Astrocyte (in vitro differentiated cells and primary cell): ENCODE data around the gene RGS10. TPM values are rescaled to one million over a fixed set of nuclear protein-coding genes. Genes with fewer than 3 reads are reported as not detected.

Experiments
- DNase-seq: peaks from one replicate; pipeline ENCODE4 v3.0.0-alpha.2; 2010; ENCODE audit warnings: low read depth
- FAIRE-seq: peaks from 2 replicates; lab custom pipeline; 2011; peaks lifted over from hg19 to GRCh38; lab: Jason Lieb, UNC
- H2AFZ ChIP-seq: 2 replicates; pipeline ENCODE4 v1.6.0; 2012; ENCODE audit warnings: low read depth, low read length, inconsistent platforms
- H3K27ac ChIP-seq: 2 replicates; pipeline ENCODE4 v1.5.1; 2011; ENCODE audit warnings: low read depth, low read length, inconsistent platforms
- H3K27me3 ChIP-seq: 2 replicates; pipeline ENCODE4 v1.6.0; 2011; ENCODE audit warnings: low read length, inconsistent platforms; ENCODE audit not compliant: insufficient read depth
- H3K36me3 ChIP-seq: 2 replicates; pipeline ENCODE4 v1.5.1; 2011; ENCODE audit warnings: low read length, inconsistent platforms; ENCODE audit not compliant: insufficient read depth
- H3K4me1 ChIP-seq: 2 replicates; pipeline ENCODE4 v1.5.1; 2011; ENCODE audit warnings: low read length, inconsistent platforms; ENCODE audit not compliant: insufficient read depth
- H3K4me2 ChIP-seq: 2 replicates; pipeline ENCODE4 v1.6.0; 2012; ENCODE audit warnings: low read length, inconsistent platforms
- H3K4me3 ChIP-seq: 2 replicates; pipeline ENCODE4 v1.5.1; 2011; ENCODE audit warnings: low read depth, mild to moderate bottlenecking, low read length, inconsistent platforms; ENCODE audit not compliant: insufficient read depth
- H3K79me2 ChIP-seq: 2 replicates; pipeline ENCODE4 v1.6.0; 2012; ENCODE audit warnings: mild to moderate bottlenecking, low read length, inconsistent platforms; ENCODE audit not compliant: insufficient read depth
- H3K9ac ChIP-seq: 2 replicates; pipeline ENCODE4 v1.6.0; 2012; ENCODE audit warnings: mild to moderate bottlenecking, low read length, inconsistent platforms
- H3K9me3 ChIP-seq: 2 replicates; pipeline ENCODE4 v1.5.1; 2012; ENCODE audit warnings: low read depth, mild to moderate bottlenecking, low read length, inconsistent platforms; ENCODE audit not compliant: insufficient read depth
- H4K20me1 ChIP-seq: 2 replicates; pipeline ENCODE4 v1.6.0; 2012; ENCODE audit warnings: low read length, inconsistent platforms; ENCODE audit not compliant: insufficient read depth
- H3K27ac Mint-ChIP-seq: one replicate; pipeline ENCODE4 v1.8.0; 2021; ENCODE audit warnings: mild to moderate bottlenecking, mixed read lengths; ENCODE audit not compliant: unreplicated experiment
- H3K27me3 Mint-ChIP-seq: one replicate; pipeline ENCODE4 v1.8.0; 2021; ENCODE audit warnings: low read depth, mixed read lengths; ENCODE audit not compliant: unreplicated experiment
- H3K36me3 Mint-ChIP-seq: one replicate; pipeline ENCODE4 v1.8.0; 2021; ENCODE audit warnings: low read depth, mixed read lengths; ENCODE audit not compliant: unreplicated experiment
- H3K4me1 Mint-ChIP-seq: one replicate; pipeline ENCODE4 v1.8.0; 2021; ENCODE audit warnings: low read depth, mixed read lengths; ENCODE audit not compliant: unreplicated experiment
- H3K4me3 Mint-ChIP-seq: one replicate; pipeline ENCODE4 v1.8.0; 2021; ENCODE audit warnings: mild to moderate bottlenecking, moderate library complexity, mixed read lengths; ENCODE audit not compliant: unreplicated experiment
- H3K9me3 Mint-ChIP-seq: one replicate; pipeline ENCODE4 v1.8.0; 2021; ENCODE audit warnings: mild to moderate bottlenecking, mixed read lengths; ENCODE audit not compliant: unreplicated experiment
- EZH2 ChIP-seq: IDR thresholded peaks from 2 replicates; pipeline ENCODE4 v1.6.1; 2012; ENCODE audit warnings: mild to moderate bottlenecking, low read length, inconsistent platforms; ENCODE audit not compliant: insufficient read depth
- total RNA-seq: library from RNA; stranded (reverse); gene quantifications from 2 replicates; pipeline ENCODE4 v1.2.1, GENCODE V29; 2021
- TF ChIP-seq, protein P1 (sequence below): IDR thresholded peaks from 2 replicates; pipeline ENCODE4 v1.5.1; 2011; ENCODE audit warnings: low read depth, mild to moderate bottlenecking, inconsistent platforms, low read length, moderate library complexity; ENCODE audit not compliant: insufficient read depth

Gene RGS10
- total RNA-seq, 1 donor from 2014 or later = 40.1 TPM

DNA sequence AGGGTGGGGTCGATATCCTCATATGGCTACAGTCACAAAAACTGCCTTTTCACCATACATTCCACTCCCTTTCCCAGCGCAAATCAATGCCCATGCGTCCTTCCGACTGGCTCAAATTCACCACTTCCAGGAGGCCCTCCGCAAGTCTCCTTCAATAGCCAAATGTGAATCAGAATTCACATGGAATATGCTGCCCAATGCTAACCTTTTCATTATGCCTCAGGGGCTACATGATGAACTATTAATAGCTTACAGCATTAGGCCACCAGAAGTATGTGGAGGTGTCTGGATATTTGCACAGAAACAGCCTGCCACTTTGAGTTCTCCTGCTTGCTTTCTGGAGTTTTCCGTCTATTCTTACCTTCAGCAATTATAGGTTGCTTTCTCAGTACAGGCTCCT is 27.7 kb downstream of the RGS10 start:
- H3K4me3 ChIP-seq = no peak overlapping the region
- Mint-ChIP-seq H3K4me3 (no peak overlapping the region), H3K27ac (no peak overlapping the region), H3K36me3 (peaks cover 14% of the 10 kb centered on the region), H3K27me3 (no peaks in the 10 kb centered on the region), H3K4me1 (peaks cover 28% of the 10 kb centered on the region), H3K9me3 (no peaks in the 10 kb centered on the region)
- H3K27ac ChIP-seq = no peak overlapping the region
- DNase-seq (no peak), FAIRE-seq (no peak)
- no peak overlapping the region for H2AFZ ChIP-seq
- no peak overlapping the region for H3K9ac ChIP-seq
- no peaks in the 10 kb centered on the region for H3K27me3 ChIP-seq
- TF ChIP-seq, protein P1, sequence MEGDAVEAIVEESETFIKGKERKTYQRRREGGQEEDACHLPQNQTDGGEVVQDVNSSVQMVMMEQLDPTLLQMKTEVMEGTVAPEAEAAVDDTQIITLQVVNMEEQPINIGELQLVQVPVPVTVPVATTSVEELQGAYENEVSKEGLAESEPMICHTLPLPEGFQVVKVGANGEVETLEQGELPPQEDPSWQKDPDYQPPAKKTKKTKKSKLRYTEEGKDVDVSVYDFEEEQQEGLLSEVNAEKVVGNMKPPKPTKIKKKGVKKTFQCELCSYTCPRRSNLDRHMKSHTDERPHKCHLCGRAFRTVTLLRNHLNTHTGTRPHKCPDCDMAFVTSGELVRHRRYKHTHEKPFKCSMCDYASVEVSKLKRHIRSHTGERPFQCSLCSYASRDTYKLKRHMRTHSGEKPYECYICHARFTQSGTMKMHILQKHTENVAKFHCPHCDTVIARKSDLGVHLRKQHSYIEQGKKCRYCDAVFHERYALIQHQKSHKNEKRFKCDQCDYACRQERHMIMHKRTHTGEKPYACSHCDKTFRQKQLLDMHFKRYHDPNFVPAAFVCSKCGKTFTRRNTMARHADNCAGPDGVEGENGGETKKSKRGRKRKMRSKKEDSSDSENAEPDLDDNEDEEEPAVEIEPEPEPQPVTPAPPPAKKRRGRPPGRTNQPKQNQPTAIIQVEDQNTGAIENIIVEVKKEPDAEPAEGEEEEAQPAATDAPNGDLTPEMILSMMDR = no peak
- no peak for TF ChIP-seq EZH2
- H4K20me1 ChIP-seq = no peaks in the 10 kb centered on the region
- no peak overlapping the region for H3K4me2 ChIP-seq
- no peaks in the 10 kb centered on the region for H3K9me3 ChIP-seq
- peaks cover 23% of the 10 kb centered on the region for H3K4me1 ChIP-seq
- peaks cover 9% of the 10 kb centered on the region for H3K36me3 ChIP-seq
- peaks cover 2% of the 10 kb centered on the region for H3K79me2 ChIP-seq

DNA sequence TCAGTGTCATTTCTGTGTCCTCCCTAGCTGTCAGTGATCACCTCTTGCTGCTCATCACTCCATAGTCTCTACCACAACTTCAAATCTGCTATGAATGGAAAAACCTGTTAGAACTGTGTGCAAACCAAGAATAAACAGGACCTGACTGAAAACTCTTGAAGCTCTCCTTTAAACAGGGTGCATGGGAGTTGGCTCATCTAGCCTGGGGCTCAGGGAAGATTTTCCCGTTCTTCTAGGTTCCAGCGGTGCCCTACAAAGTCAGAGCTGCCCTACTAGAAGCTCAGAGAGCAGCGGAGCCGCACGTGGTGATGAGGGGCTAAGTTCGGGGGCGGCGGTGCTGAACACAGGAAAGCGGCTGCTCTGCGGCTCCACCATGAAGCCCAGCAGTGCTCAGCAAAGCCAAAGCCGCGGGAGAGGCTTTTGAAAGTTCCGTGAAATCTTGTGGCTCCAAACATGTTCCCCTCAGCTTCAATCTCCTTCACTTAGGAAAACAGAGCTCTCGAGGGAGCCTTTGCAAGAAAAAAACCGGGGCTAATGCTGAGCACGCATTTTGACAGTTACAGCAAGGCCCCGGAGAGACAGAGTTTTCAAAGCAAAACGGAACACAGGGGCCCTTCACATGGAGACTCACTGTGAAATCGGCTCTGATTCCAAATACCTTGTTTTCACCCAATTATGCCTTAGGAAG is 30.5 kb downstream of the RGS10 start:
- no peaks in the 10 kb centered on the region for H3K9me3 Mint-ChIP-seq
- H3K4me1 ChIP-seq = peaks cover 8% of the 10 kb centered on the region
- no peak overlapping the region for H2AFZ ChIP-seq
- H3K9ac ChIP-seq = no peak overlapping the region
- no peaks in the 10 kb centered on the region for H4K20me1 ChIP-seq
- H3K4me2 ChIP-seq = no peak overlapping the region
- no peaks in the 10 kb centered on the region for H3K9me3 ChIP-seq
- no peak overlapping the region for H3K27ac ChIP-seq
- no peak overlapping the region for H3K27ac Mint-ChIP-seq
- peaks cover 3% of the 10 kb centered on the region for H3K27me3 Mint-ChIP-seq
- H3K79me2 ChIP-seq = no peaks in the 10 kb centered on the region
- peaks cover 9% of the 10 kb centered on the region for H3K36me3 ChIP-seq
- no peak for DNase-seq
- no peaks in the 10 kb centered on the region for H3K27me3 ChIP-seq
- peaks cover 10% of the 10 kb centered on the region for H3K4me1 Mint-ChIP-seq
- no peak overlapping the region for H3K4me3 ChIP-seq
- FAIRE-seq = no peak
- no peak for TF ChIP-seq EZH2
- TF ChIP-seq, protein P1 = no peak
- peaks cover 18% of the 10 kb centered on the region for H3K36me3 Mint-ChIP-seq
- no peak overlapping the region for H3K4me3 Mint-ChIP-seq

DNA sequence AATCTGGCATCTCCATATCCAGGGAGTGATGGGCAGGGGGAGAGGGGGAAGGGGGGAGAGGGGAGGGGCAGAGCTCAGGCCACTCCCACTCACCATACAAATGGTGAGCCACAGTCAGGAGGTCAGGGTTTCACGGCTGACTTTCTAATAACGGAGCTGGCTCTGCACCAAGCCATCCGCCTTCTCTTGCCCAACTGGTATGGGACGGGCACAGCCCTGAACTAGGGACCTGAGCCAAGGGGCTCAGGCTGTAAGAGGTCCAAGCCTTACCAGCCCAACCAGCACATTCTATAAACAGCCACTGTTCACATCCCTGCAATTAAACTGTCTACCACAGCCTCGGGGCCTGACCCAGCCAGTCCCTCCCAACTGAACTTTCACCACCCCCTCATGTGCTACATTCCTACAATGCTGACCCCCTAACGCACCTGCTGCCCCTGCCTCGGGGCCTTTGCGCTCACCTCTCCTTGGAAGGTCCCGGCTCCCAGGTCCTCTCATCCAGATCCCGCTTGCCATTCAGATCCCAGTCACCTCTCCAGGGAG is 32.5 kb downstream of the RGS10 start:
- FAIRE-seq = no peak
- Histone ChIP-seq H3K36me3 (peaks cover 7% of the 10 kb centered on the region), H3K27me3 (no peaks in the 10 kb centered on the region), H4K20me1 (no peaks in the 10 kb centered on the region), H3K4me2 (no peak overlapping the region), H3K79me2 (no peaks in the 10 kb centered on the region), H3K4me1 (no peaks in the 10 kb centered on the region), H3K4me3 (no peak overlapping the region), H3K27ac (no peak overlapping the region), H2AFZ (no peak overlapping the region), H3K9ac (no peak overlapping the region), H3K9me3 (no peaks in the 10 kb centered on the region)
- DNase-seq = no peak
- H3K36me3 Mint-ChIP-seq = peaks cover 28% of the 10 kb centered on the region
- TF ChIP-seq, protein P1 = no peak
- no peak for TF ChIP-seq EZH2
- peaks cover 5% of the 10 kb centered on the region for H3K27me3 Mint-ChIP-seq
- no peak overlapping the region for H3K27ac Mint-ChIP-seq
- peaks cover 3% of the 10 kb centered on the region for H3K4me1 Mint-ChIP-seq
- no peaks in the 10 kb centered on the region for H3K9me3 Mint-ChIP-seq
- H3K4me3 Mint-ChIP-seq = no peak overlapping the region
